Urinary bladder (tissue), 4 donors: ENCODE data around the gene NT5E. TPM values are rescaled to one million over a fixed set of nuclear protein-coding genes. Genes with fewer than 3 reads are reported as not detected.

Experiments used
- DNase-seq: peaks from one replicate; pipeline ENCODE4 v3.0.0-alpha.2; 2015; ENCODE audit errors: extremely low spot score
- H3K27ac ChIP-seq: one replicate; pipeline ENCODE4 v1.5.1; 2013; ENCODE audit warnings: low read depth, mild to moderate bottlenecking, moderate library complexity
- H3K36me3 ChIP-seq: one replicate; pipeline ENCODE4 v1.6.1; 2013; ENCODE audit warnings: mild to moderate bottlenecking, moderate library complexity; ENCODE audit not compliant: insufficient read depth
- H3K4me1 ChIP-seq: one replicate; pipeline ENCODE4 v1.6.1; 2013; ENCODE audit warnings: mild to moderate bottlenecking, moderate library complexity; ENCODE audit not compliant: insufficient read depth
- H3K4me3 ChIP-seq: one replicate; pipeline ENCODE4 v1.5.1; 2013; ENCODE audit warnings: low read depth, low read length
- WGBS: extraction: QIAGEN DNeasy Blood & Tissue Kit; methylation state at CpG from one replicate; pipeline ENCODE4 v1.1.7; 2013; 5-methylcytosine and 5-hydroxymethylcytosine counted together
- polyA plus RNA-seq: library from polyadenylated mRNA; stranded (reverse); fragments of 200-250 nt; gene quantifications from one replicate; pipeline ENCODE4 v1.2.3, GENCODE V29; 2013
- total RNA-seq: library from RNA; depleted of rRNA; stranded (reverse); fragments of >200 nt; gene quantifications from one replicate; pipeline ENCODE4 v1.2.3, GENCODE V29; 2014
- donor health status: healthy with polysubstance abuse.
- donor health status: healthy.

NT5E gene
- total and polyA plus RNA-seq, 2 donors = 17.5 to 36.9 TPM

DNA sequence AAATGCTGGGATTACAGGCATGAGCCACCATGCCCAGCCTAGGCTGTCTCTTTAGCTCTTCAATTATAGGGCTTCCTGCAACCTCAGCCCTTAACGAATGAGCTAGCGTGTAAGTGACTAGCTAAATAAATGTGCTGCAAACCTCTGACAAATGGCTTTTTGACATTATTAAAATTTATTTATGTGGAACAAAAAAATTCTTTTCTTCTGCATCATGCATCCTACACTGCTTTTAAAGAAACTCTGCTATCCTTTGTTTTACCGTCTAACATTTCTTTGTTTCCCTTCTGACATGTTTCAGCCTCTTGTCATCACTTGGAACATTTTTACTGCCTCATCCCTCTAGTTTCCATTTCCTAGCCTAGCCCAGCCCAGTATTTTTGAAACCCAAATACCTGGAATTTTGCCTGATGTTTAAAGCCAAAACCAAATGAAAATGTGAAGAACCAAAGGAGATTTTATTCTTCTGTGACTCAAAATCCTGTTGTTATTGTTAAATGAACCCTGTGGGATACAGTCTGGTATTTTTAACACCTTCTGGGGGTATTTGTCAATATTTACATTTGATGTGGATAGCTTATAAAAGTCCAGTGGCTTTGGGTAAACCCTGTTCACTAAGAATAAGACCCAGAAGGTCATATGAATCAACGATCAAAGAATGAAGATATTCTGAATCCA, 9.5 kb downstream of the NT5E start:
- 29% methylated on average over 4 of the region's 4 CpGs for WGBS
- Histone ChIP-seq H3K36me3 (no peaks in the 10 kb centered on the region), H3K4me3 (no peak overlapping the region), H3K4me1 (no peaks in the 10 kb centered on the region), H3K27ac (no peak overlapping the region)
- no peak for DNase-seq

DNA sequence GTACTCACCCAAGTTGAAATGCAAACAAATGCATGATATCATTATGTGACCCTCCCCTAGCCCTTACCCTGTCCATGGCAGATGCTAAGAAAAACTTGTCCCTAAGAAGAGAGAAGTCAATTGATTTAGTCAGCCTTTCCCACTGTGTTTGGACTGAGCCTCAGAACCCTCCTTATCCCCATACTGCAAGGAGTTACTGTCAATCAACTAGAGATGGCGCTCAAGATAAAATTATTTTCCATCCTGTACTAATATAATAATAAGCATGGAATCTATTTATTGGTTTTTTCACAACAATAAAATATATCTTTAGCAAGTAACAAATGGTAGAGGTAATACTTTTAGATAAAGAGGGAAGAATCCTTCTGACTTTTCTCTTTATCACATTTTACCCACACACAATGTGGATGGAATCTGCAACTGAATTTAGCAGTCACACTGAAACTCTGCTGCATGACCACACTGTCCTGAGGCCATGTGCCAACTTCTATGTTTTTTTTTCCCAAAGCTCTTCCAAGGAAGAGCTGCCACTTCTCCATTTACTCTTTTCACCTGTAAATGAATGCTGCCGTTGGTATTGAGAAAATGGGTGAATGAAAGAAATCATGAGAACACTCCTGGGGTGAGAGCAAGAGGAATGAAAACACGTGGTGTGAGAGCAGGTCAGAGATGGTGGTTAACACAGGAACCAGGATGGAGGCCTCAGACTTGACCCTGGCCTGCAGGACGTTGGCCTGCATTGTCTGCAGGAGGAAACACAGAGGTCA, 10.5 kb downstream of the NT5E start:
- DNase-seq = no peak
- Histone ChIP-seq H3K4me3 (no peak overlapping the region), H3K36me3 (no peaks in the 10 kb centered on the region), H3K4me1 (no peaks in the 10 kb centered on the region), H3K27ac (no peak overlapping the region)
- WGBS = 67% methylated on average over 4 of the region's 4 CpGs

GRCh38 chr6:85460921-85461797, 11.3 kb downstream of the NT5E start:
- 70% methylated on average over 4 of the region's 4 CpGs for WGBS
- no peaks in the 10 kb centered on the region for H3K36me3 ChIP-seq
- no peaks in the 10 kb centered on the region for H3K4me1 ChIP-seq
- H3K4me3 ChIP-seq = no peak overlapping the region
- no peak overlapping the region for H3K27ac ChIP-seq
- no peak for DNase-seq

DNA sequence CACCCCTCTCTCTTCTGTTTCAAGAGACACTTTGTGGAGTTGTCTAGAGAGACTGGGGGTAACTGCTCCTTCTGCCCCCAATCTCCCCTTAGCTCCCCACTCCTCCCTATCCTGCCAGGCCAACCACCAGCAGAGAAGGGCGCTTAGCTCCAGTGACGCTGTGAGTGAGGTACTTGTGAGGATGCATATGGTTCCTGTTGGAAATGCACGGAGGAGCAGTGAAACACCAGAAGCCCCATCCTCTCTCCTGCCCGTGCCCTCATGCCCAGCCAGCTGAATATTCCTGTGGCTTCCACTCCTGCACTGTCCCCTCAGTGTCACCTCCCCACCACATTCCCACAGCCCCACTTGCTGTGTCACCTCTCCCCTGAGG, 11.9 kb downstream of the NT5E start:
- WGBS = 82% methylated on average over 4 of the region's 4 CpGs
- H3K4me1 ChIP-seq = no peaks in the 10 kb centered on the region

GRCh38 chr6:85462673-85463072, 12.8 kb downstream of the NT5E start:
- no peak for DNase-seq
- WGBS = 90% methylated on average over 2 of the region's 2 CpGs
- H3K36me3 ChIP-seq = no peaks in the 10 kb centered on the region
- no peak overlapping the region for H3K4me3 ChIP-seq
- H3K4me1 ChIP-seq = no peaks in the 10 kb centered on the region
- no peak overlapping the region for H3K27ac ChIP-seq

More for the DNA sequence above, 11.9 kb downstream of the NT5E start:
- H3K36me3 ChIP-seq = no peaks in the 10 kb centered on the region
- H3K27ac ChIP-seq = no peak overlapping the region
- no peak overlapping the region for H3K4me3 ChIP-seq
- DNase-seq = no peak

DNA sequence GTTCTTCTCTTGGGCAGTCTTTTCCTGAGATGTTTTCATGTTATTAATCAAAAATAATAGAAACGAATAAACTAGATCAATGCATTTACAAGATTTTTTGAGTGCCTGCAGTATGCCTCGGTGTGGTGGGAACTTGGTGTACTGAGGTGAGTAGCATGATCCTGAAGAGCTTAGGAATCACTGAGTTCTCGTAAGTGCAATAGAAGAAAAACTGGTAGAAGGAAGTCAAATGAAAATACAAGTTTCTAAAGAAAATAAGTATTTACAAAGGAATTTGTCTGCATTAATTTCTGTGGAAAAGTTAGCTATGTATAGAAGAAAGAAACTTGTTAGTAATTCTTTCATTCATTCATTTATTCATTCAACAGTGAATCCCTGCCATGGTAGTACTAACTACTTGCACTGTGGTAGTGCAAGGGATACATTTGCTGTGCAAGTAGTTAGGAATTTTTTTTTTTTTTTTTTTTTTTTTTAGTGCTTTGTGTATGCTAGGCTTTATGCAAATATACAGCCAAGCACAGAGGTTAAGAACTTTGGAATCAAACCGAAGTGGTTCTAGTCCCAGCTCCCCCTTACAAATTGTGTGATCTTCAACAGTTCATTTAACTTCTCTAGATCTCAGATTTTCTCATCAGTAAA, 13.9 kb downstream of the NT5E start:
- Histone ChIP-seq H3K4me1 (no peaks in the 10 kb centered on the region), H3K4me3 (no peak overlapping the region), H3K36me3 (no peaks in the 10 kb centered on the region), H3K27ac (no peak overlapping the region)
- DNase-seq = no peak
- 80% methylated on average over 4 of the region's 4 CpGs for WGBS

- H3K27ac ChIP-seq = no peak overlapping the region
- no peak for DNase-seq
- no peaks in the 10 kb centered on the region for H3K4me1 ChIP-seq
- 62% methylated on average over 4 of the region's 4 CpGs for WGBS
- no peak overlapping the region for H3K4me3 ChIP-seq
- H3K36me3 ChIP-seq = no peaks in the 10 kb centered on the region
Observed at GRCh38 chr6:85464260-85464644, 14.4 kb downstream of the NT5E start.

DNA sequence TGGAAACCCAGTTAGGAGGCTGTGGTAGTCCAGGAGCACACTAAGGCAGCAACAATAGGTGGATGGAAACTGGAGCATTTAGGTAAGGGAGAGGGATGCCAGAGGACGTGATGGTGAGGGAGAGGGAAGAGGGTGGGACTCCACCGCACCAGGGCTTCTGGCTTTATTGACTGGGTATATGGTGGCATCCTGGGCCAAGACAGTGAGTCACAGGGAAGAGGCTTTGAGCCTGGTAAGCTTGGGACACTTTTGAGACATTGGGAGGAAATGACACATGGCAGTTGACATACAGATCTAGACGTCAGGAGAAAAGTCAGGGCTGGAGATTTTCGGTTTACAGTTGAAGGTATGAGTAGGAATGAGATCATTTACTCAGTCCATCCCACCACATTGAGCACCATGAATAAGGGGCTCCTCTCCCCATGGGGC, 14.9 kb downstream of the NT5E start:
- H3K4me3 ChIP-seq = no peak overlapping the region
- H3K27ac ChIP-seq = no peak overlapping the region
- no peaks in the 10 kb centered on the region for H3K4me1 ChIP-seq
- H3K36me3 ChIP-seq = no peaks in the 10 kb centered on the region
- WGBS = 72% methylated on average over 4 of the region's 4 CpGs
- DNase-seq = no peak

GRCh38 chr6:85465762-85466161, 15.9 kb downstream of the NT5E start:
- no peaks in the 10 kb centered on the region for H3K36me3 ChIP-seq
- no peak overlapping the region for H3K4me3 ChIP-seq
- 75% methylated on average over 2 of the region's 2 CpGs for WGBS
- no peak for DNase-seq
- H3K4me1 ChIP-seq = no peaks in the 10 kb centered on the region
- H3K27ac ChIP-seq = no peak overlapping the region

- no peak overlapping the region for H3K27ac ChIP-seq
- DNase-seq = no peak
Observed at GRCh38 chr6:85468326-85468725, 18.4 kb downstream of the NT5E start.

GRCh38 chr6:85469276-85470022, 19.6 kb downstream of the NT5E start:
- Histone ChIP-seq H3K36me3 (no peaks in the 10 kb centered on the region), H3K27ac (no peak overlapping the region), H3K4me1 (no peaks in the 10 kb centered on the region), H3K4me3 (no peak overlapping the region)
- WGBS = 80% methylated on average over 2 of the region's 2 CpGs
- no peak for DNase-seq

More at GRCh38 chr6:85468326-85468725, 18.4 kb downstream of the NT5E start:
- Histone ChIP-seq H3K4me3 (no peak overlapping the region), H3K36me3 (no peaks in the 10 kb centered on the region), H3K4me1 (no peaks in the 10 kb centered on the region)

- H3K27ac ChIP-seq = no peak overlapping the region
Observed at GRCh38 chr6:85470023-85470410, 20.1 kb downstream of the NT5E start.

DNA sequence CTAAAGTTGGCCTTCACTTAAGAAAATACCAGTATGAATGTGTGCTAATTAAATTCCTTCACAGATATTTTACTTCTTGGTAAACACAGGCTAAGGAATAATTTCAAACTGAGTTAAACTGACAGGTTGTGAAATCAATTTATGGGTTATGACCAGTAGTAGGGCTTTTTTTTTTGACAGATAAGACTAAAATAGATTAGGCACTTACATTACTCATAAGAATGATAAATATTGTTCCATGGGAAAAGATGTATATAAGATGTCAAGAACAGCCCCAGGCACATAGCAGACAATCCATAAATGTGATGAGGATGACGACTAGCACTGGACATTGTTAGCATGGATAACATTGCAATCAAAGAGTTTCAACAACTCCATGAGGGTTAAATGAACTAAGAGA, 22.9 kb downstream of the NT5E start:
- 69% methylated on average over 1 of the region's 1 CpG for WGBS
- Histone ChIP-seq H3K36me3 (no peaks in the 10 kb centered on the region), H3K4me3 (no peak overlapping the region), H3K27ac (no peak overlapping the region), H3K4me1 (no peaks in the 10 kb centered on the region)
- no peak for DNase-seq

More at GRCh38 chr6:85470023-85470410, 20.1 kb downstream of the NT5E start:
- WGBS = 70% methylated on average over 2 of the region's 2 CpGs
- DNase-seq = no peak
- H3K4me3 ChIP-seq = no peak overlapping the region
- H3K36me3 ChIP-seq = no peaks in the 10 kb centered on the region
- no peaks in the 10 kb centered on the region for H3K4me1 ChIP-seq
